Astrocyte of the cerebellum (primary cell): Measurements from ENCODE around the gene ZNF865.

Experiments
- DNase-seq: peaks from one replicate; pipeline ENCODE4 v3.0.0-alpha.2; 2011; ENCODE audit warnings: low read depth
- H3K4me3 ChIP-seq: 2 replicates; pipeline ENCODE4 v1.5.1; 2011; ENCODE audit warnings: mild to moderate bottlenecking, low read depth, low read length, moderate library complexity
- CTCF ChIP-seq: IDR thresholded peaks from 2 replicates; pipeline ENCODE4 v1.5.1; 2012; ENCODE audit warnings: low read length, low read depth, moderate library complexity, mild to moderate bottlenecking; ENCODE audit errors: missing control alignments
- in situ Hi-C: cut with HindIII; loops from 2 replicates; pipeline ENCODE4 v1.10.0; 2017; ENCODE audit warnings: low sequenced_read_pairs

The ZNF865 gene

GRCh38 chr19:55603581-55604292, 1.7 kb upstream of the ZNF865 start:
- no peak for TF ChIP-seq CTCF
- no peak for DNase-seq
- no peak overlapping the region for H3K4me3 ChIP-seq
- in situ Hi-C loops, result loop anchor here (10.0 to 25.0 kb wide), 2 partner anchors 249 to 1141 kb away; partner anchors contain the start of genes CDC42EP5, COX6B2 and LENG9

- in situ Hi-C loops, result loop anchor here (10.0 to 25.0 kb wide), 2 partner anchors 250 to 1143 kb away; partner anchors contain the start of genes CDC42EP5, COX6B2 and LENG9
- DNase-seq, result peak; percentile 93
- no peak for TF ChIP-seq CTCF
- peak overlapping the region; percentile 93 for H3K4me3 ChIP-seq
Observed at GRCh38 chr19:55605207-55605636, 225 bp upstream of the ZNF865 start.

- peak overlapping the region; percentile 93 for H3K4me3 ChIP-seq
- DNase-seq, result no peak
- in situ Hi-C loops, result loop anchor here (10.0 to 25.0 kb wide), 2 partner anchors 252 to 1144 kb away; partner anchors contain the start of genes CDC42EP5, COX6B2 and LENG9
- no peak for TF ChIP-seq CTCF
Observed at GRCh38 chr19:55606471-55606787, 982 bp downstream of the ZNF865 start.

GRCh38 chr19:55606817-55607216, 1.4 kb downstream of the ZNF865 start:
- no peak for DNase-seq
- H3K4me3 ChIP-seq, result peak overlapping the region; percentile 93
- TF ChIP-seq CTCF, result no peak
- in situ Hi-C loops, result loop anchor here (10.0 to 25.0 kb wide), 2 partner anchors 252 to 1145 kb away; partner anchors contain the start of genes CDC42EP5, COX6B2 and LENG9

- TF ChIP-seq CTCF, result no peak
- no peak overlapping the region for H3K4me3 ChIP-seq
- no peak for DNase-seq
- in situ Hi-C loops, result loop anchor here (10.0 to 25.0 kb wide), 2 partner anchors 255 to 1147 kb away; partner anchors contain the start of genes CDC42EP5, COX6B2 and LENG9
Observed at GRCh38 chr19:55609326-55609725, 3.9 kb downstream of the ZNF865 start.

GRCh38 chr19:55611300-55611982, 6.0 kb downstream of the ZNF865 start:
- in situ Hi-C loops, result loop anchor here (25.0 kb wide), 1 partner anchor 1149 kb away; the partner anchor contains the start of genes CDC42EP5 and LENG9
- no peak for DNase-seq
- H3K4me3 ChIP-seq, result no peak overlapping the region
- TF ChIP-seq CTCF, result no peak
